ENCODE data around the gene PCNX2.

PCNX2 gene

DNA sequence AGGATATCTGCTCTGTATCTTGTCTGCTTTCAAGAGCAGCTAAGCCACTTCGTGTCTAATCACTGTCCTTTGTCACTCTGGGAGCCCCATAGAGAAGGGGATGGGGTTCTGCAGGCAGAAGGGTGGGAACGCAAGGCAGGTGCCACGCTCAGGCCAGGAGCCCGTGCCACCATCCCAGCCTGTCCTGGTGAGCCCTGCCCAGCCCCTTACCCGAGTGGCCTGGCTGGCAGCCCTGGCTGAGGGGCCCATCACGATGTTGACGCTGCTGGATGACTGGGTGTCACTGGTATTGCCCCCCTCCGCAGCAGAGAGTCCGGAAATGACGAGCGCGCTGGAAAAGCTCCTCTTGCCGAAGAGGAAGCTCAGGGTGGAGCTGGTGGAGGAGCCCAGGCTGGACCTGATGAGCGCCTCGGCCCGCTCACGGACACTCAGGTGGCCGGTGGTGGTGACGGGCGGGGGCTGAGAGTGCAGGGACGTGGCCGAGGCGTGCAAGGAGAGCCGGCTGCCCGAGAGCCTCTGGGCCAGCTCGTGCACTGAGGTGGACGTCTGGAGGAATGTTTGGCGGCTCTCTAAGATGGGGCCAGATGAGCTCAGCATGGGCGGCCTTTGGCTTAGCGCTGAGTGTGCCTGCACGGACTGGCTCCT is 309.5 kb downstream of the PCNX2 start:
- no peak for DNase-seq (ENCODE audit: low read depth, low spot score)

- DNase-seq (ENCODE audit: low read depth, low spot score): no peak
These were observed 310.7 kb downstream of the PCNX2 start for GRCh38 chr1:232984577-232985425.

DNA sequence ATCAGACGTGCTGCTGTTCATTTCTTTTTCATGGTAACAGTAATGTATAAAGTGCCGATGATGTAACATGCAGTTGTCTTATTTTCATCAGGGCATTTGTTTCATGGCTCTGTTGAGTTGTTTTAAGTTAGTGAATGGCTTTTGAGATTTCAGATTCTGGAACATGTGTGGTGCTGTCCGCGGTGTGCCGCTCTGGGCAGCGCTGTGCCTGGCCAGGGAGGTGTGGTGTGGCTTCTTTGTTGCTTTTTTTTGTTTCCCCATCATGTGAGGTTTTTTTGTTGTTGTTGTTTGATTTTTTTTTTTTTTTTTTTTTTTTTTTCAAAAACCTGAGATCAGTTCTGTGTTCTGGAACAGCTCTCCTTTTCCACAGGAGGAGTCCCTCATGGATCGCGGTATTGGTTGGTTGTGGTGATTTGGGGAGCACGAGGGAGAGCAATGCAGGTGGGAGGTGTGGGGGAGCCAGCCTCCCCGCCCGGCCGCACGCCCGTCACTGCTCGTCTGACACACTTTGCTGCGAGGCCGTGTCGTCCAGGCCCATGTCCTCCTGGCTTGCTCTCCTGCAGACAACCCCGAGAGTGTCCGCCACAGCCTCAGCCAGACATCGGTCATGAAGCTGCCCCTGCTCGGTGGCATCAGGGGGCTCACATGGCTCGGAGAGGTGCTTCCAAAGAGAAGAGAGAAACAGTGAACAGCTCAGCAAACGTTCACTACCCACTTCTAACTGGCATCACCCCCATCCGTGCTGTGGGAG is 311.5 kb downstream of the PCNX2 start:
- no peak for DNase-seq (ENCODE audit: low read depth, low spot score)

GRCh38 chr1:232983375-232983774 is 312.1 kb downstream of the PCNX2 start:
- DNase-seq (ENCODE audit: low read depth, low spot score): no peak

DNA sequence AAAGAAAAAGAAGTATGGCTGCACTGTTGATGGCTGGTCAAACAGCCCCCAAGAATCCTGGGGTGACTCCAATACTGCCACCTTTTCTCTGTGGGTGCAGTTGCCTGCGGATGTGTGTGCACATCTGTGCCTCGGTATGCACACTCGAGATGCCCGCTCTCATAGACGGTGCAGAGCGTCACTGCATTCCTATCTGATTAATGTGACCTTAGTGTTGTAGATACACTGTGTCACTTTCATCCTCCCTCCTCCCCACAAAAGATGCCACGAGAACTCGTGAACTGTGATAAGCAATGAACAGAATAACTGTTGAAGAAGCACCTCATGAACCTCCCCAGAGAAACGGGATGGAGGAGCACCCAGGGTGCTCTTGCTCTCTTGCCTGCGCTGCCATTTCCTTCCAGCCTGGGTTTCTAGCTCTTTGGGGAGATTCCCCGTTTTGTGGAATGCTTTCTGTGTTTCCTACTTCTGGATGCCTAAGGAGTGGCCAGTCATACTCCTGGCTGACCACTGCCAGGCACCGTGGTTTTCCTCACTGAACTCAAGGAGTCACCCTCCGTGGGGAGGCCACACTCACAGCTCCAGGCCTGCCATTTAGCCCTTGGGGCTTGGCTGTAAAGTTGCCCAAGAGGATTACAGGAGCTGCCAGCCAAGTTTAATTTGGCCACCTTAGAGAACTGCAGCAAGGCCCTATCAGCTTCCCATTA is 313.1 kb downstream of the PCNX2 start:
- no peak for DNase-seq (ENCODE audit: low read depth, low spot score)

DNA sequence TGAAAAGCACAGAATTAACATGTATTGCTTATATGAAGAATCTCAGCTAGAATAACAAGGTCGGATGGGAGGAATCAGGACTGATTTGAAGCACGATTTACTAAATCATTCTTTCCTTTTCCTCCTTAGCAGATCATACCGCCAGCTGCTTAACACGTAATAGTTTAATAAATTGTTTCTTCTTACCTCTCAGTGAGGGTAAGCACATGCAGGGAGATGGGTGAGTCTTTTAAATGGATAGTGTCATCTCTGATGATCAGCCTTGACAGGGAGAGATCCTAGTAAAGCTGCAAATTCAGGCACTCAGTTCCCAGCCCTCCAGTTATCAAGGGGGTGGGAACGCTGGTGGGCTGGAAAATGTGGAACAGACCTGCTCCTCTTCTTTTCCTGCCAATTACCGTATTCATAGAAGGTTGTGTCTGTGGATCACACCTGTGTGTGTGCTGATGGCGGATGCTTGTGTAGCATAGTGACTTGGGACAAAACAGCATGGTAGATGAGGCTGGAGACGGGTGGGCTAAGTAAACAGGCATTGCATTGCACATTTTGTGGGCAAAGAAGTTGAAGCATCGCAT is 314.5 kb downstream of the PCNX2 start:
- no peak for DNase-seq (ENCODE audit: low read depth, low spot score)

GRCh38 chr1:232980355-232980978 is 315.1 kb downstream of the PCNX2 start:
- DNase-seq (ENCODE audit: low read depth, low spot score): no peak

GRCh38 chr1:232979558-232979957 is 316.0 kb downstream of the PCNX2 start:
- no peak for DNase-seq (ENCODE audit: low read depth, low spot score)

- DNase-seq (ENCODE audit: low read depth, low spot score): no peak
These were observed 316.7 kb downstream of the PCNX2 start for GRCh38 chr1:232978815-232979214.

DNA sequence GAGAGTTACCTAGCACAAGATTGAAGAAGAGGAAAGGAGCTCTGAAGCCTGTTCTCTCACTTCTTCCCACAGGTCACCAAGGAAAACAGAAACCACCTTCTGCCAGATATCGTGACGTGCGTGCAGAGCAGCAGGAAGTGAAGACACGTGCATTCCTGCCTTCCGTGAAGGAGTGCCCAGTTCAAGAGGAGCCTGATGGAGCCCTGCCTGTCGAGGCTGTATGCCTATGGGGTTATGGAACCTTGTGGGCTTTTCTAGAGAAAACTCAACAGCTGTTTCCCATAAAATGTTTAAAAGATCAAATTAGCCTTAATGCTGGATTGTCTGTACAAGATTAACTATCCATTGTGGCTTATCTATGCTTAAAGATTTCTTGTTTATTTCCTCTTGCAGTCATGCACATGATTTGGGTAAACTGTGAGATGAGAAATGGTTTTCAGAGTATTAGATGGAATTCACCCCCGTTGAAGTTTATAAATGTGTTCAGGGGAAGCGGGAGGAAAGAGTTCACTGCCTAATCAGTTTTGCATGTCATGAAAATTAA is 317.4 kb downstream of the PCNX2 start:
- DNase-seq (ENCODE audit: low read depth, low spot score): no peak

GRCh38 chr1:232974971-232975370 is 320.6 kb downstream of the PCNX2 start:
- no peak for DNase-seq (ENCODE audit: low read depth, low spot score)

GRCh38 chr1:232973652-232974611 is 321.6 kb downstream of the PCNX2 start:
- no peak for DNase-seq (ENCODE audit: low read depth, low spot score)

GRCh38 chr1:232970508-232970907 is 325.0 kb downstream of the PCNX2 start:
- DNase-seq (ENCODE audit: low read depth, low spot score): no peak

DNA sequence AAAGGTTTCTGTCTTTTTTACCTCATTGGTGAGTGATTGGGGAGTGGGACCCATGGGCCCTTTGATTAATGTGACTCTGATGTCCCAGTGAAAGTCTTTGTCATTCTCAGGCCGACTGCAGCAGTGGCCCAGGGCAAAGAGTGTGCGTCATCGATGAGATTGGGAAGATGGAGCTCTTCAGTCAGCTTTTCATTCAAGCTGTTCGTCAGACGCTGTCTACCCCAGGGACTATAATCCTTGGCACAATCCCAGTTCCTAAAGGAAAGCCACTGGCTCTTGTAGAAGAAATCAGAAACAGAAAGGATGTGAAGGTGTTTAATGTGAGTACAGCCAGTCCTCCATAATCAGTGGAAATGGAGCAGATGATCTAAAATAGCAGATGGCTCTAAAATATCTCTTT is 325.7 kb downstream of the PCNX2 start:
- no peak for DNase-seq (ENCODE audit: low read depth, low spot score)

DNA sequence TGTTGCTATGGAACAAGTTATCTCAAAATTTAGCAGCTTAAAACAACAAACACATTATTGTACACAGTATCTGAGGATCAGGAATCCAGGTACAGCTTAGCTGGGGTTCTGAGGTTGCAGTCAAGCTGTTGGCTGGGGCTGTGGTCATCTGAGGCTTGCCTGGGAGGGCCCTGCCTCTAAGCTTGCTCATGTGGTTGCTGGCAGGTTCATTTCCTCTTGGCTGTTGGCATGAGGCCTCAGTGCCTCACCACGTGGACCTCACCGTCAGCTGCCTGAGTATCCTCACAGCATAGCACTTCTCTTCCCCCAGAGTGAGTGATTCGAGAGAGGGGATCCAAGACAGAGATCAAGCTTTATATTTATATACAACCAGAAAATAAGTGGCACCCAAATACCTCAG is 326.6 kb downstream of the PCNX2 start:
- DNase-seq (ENCODE audit: low read depth, low spot score): no peak

GRCh38 chr1:232968391-232968790 is 327.1 kb downstream of the PCNX2 start:
- no peak for DNase-seq (ENCODE audit: low read depth, low spot score)

GRCh38 chr1:232966663-232967062 is 328.9 kb downstream of the PCNX2 start:
- DNase-seq (ENCODE audit: low read depth, low spot score): no peak

DNA sequence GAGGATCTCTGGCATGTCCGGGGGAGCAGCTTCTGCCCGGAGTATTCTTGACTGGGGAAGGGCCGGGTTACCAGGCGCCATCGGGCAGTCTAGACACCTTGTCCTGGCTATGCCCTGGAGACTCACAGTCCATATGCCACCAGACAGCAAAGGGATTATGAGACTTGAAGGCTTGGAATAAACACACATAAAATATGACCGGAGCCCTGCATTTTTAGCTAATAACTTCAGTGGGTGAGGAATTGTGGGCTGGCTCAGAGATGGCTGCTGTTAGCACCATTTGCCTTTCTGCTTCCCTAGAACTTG is 329.7 kb downstream of the PCNX2 start:
- DNase-seq (ENCODE audit: low read depth, low spot score): no peak

GRCh38 chr1:232965124-232965911 is 330.2 kb downstream of the PCNX2 start:
- DNase-seq (ENCODE audit: low read depth, low spot score): no peak

Measured in smooth muscle cell of the brain vasculature (primary cell).